HT-29 (cell line): ENCODE results near the gene STK10. TPM values are rescaled to one million over a fixed set of nuclear protein-coding genes. Genes with fewer than 3 reads are reported as not detected.

Experiments used
- DNase-seq: peaks from one replicate; pipeline ENCODE4 v3.0.0-alpha.2; 2015; ENCODE audit warnings: low spot score
- total RNA-seq: library from RNA; depleted of rRNA; stranded (reverse); fragments of >200 nt; shearing (Covaris generic); gene quantifications from 2 replicates; pipeline ENCODE4 v1.2.3, GENCODE V29; 2014

The STK10 gene
- total RNA-seq, 1 experiment from 2014 or later: 19.0 TPM

- DNase-seq: no peak
Observed at GRCh38 chr5:172090976-172091547, 97.0 kb downstream of the STK10 start.

GRCh38 chr5:172089298-172090117, 98.5 kb downstream of the STK10 start:
- no peak for DNase-seq

- no peak for DNase-seq
Observed at GRCh38 chr5:172088801-172089200, 99.2 kb downstream of the STK10 start.

DNA sequence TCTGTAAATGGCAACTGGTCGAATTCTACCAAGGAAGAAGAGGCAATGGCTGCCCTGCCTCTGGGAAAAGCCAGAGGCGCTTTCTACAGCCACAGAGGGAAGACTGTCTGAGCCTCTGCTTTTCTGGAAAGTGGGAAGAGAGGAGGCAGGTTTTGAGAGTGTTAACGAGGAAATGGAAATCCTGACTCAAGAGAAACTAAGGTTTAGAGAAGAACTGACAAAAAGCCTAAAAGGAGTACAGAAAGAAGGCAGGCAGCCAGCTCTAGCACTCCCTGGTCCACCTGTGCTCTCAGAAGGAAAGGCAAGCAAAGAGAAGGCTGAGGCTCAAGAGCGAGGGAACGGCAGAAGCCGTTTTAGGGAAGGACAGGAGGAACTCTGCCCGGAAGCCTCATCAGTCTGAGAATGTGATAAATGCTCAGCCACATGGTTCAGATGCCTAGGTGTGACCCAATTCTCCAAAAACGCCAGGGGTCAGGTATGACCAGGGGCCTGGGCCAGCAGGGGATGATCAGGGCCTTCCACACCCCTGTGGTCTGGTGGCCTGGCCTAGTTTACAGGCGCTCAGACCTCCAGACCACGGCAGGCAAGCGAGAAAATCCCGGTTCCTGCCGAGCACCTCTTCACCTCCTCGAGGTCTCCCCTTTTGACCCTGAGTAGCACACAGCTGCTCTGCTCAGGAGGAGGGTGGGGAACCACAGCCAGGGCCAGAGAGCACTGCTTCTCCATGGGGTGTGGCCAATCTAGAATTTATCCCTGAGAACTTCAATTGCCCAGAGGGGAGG, 101.6 kb downstream of the STK10 start:
- DNase-seq: no peak

- no peak for DNase-seq
Observed at GRCh38 chr5:172085738-172086137, 102.3 kb downstream of the STK10 start.

- no peak for DNase-seq
Observed at GRCh38 chr5:172082180-172082579, 105.8 kb downstream of the STK10 start.

- no peak for DNase-seq
Observed at GRCh38 chr5:172079876-172080275, 108.1 kb downstream of the STK10 start.

GRCh38 chr5:172078726-172079345, 109.2 kb downstream of the STK10 start:
- no peak for DNase-seq

GRCh38 chr5:172077664-172078425, 110.2 kb downstream of the STK10 start:
- peak; percentile 24 for DNase-seq

- DNase-seq: no peak
Observed at GRCh38 chr5:172076761-172077244, 111.2 kb downstream of the STK10 start.

DNA sequence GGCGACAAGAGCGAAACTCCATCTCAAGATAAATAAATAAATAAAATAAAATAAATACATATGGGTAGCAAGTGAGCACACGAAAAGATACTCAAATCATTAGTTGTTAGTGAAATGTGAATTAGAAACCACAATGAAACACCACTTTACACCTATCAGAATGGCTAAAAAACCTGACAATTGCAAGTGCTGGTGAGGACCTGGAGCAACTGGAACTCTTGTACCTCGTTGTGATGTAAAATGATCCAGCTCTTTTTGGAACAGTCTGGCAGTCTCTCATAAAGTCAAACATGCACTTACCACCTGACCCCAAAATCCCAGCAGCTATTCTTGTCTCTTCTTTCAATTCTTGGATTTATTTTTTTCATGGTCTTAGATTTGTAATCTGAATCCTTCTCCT, 112.4 kb downstream of the STK10 start:
- DNase-seq: no peak

GRCh38 chr5:172074896-172075295, 113.1 kb downstream of the STK10 start:
- DNase-seq: no peak

GRCh38 chr5:172071309-172071875, 116.6 kb downstream of the STK10 start:
- DNase-seq: no peak

GRCh38 chr5:172065431-172066065, 122.5 kb downstream of the STK10 start:
- no peak for DNase-seq

GRCh38 chr5:172064766-172065165, 123.3 kb downstream of the STK10 start:
- DNase-seq: no peak

- DNase-seq: no peak
Observed at GRCh38 chr5:172064358-172064757, 123.7 kb downstream of the STK10 start.

GRCh38 chr5:172063463-172064235, 124.4 kb downstream of the STK10 start:
- no peak for DNase-seq

- peak; percentile 31 for DNase-seq
Observed at GRCh38 chr5:172059661-172060100, 128.3 kb downstream of the STK10 start.

- DNase-seq: no peak
Observed at GRCh38 chr5:172058088-172058487, 129.9 kb downstream of the STK10 start.
